Activated naive CD8-positive, alpha-beta T cell (primary cell): ENCODE data around the gene ARVCF.

Experiments used
- H3K27ac Mint-ChIP-seq: one replicate; pipeline ENCODE4 v1.8.0; 2021; ENCODE audit warnings: mixed read lengths
- H3K27me3 Mint-ChIP-seq: one replicate; pipeline ENCODE4 v1.8.0; 2021; ENCODE audit warnings: mixed read lengths
- H3K36me3 Mint-ChIP-seq: one replicate; pipeline ENCODE4 v1.8.0; 2021; ENCODE audit warnings: mixed read lengths
- H3K4me1 Mint-ChIP-seq: one replicate; pipeline ENCODE4 v1.8.0; 2021; ENCODE audit warnings: low read depth, mixed read lengths
- H3K4me3 Mint-ChIP-seq: one replicate; pipeline ENCODE4 v1.8.0; 2021; ENCODE audit warnings: mild to moderate bottlenecking, mixed read lengths
- H3K9me3 Mint-ChIP-seq: one replicate; pipeline ENCODE4 v1.8.0; 2021; ENCODE audit warnings: low read depth, mixed read lengths

ARVCF gene

GRCh38 chr22:19974935-19975706, 41.5 kb downstream of the ARVCF start:
- Mint-ChIP-seq H3K9me3 (no peaks in the 10 kb centered on the region), H3K4me1 (peaks cover 14% of the 10 kb centered on the region)

GRCh38 chr22:19974268-19974861, 42.3 kb downstream of the ARVCF start:
- Mint-ChIP-seq H3K4me1 (peaks cover 14% of the 10 kb centered on the region), H3K27ac (no peak overlapping the region), H3K36me3 (no peaks in the 10 kb centered on the region), H3K4me3 (no peak overlapping the region), H3K27me3 (no peaks in the 10 kb centered on the region), H3K9me3 (no peaks in the 10 kb centered on the region)

More at GRCh38 chr22:19974935-19975706, 41.5 kb downstream of the ARVCF start:
- Mint-ChIP-seq H3K4me3 (no peak overlapping the region), H3K36me3 (no peaks in the 10 kb centered on the region), H3K27me3 (no peaks in the 10 kb centered on the region), H3K27ac (no peak overlapping the region)

- Mint-ChIP-seq H3K27me3 (no peaks in the 10 kb centered on the region), H3K36me3 (no peaks in the 10 kb centered on the region), H3K27ac (no peak overlapping the region), H3K9me3 (no peaks in the 10 kb centered on the region), H3K4me3 (no peak overlapping the region), H3K4me1 (peaks cover 14% of the 10 kb centered on the region)
Observed at GRCh38 chr22:19973551-19974267, 42.9 kb downstream of the ARVCF start.

GRCh38 chr22:19972652-19973550, 43.7 kb downstream of the ARVCF start:
- Mint-ChIP-seq H3K27me3 (no peaks in the 10 kb centered on the region), H3K9me3 (no peaks in the 10 kb centered on the region), H3K27ac (no peak overlapping the region), H3K4me1 (peaks cover 14% of the 10 kb centered on the region), H3K36me3 (no peaks in the 10 kb centered on the region), H3K4me3 (no peak overlapping the region)

GRCh38 chr22:19972251-19972650, 44.4 kb downstream of the ARVCF start:
- no peaks in the 10 kb centered on the region for H3K27me3 Mint-ChIP-seq
- no peak overlapping the region for H3K4me3 Mint-ChIP-seq
- no peak overlapping the region for H3K27ac Mint-ChIP-seq
- H3K9me3 Mint-ChIP-seq, result no peaks in the 10 kb centered on the region
- no peaks in the 10 kb centered on the region for H3K36me3 Mint-ChIP-seq
- H3K4me1 Mint-ChIP-seq, result peaks cover 14% of the 10 kb centered on the region

- Mint-ChIP-seq H3K27ac (no peak overlapping the region), H3K4me3 (no peak overlapping the region), H3K27me3 (no peaks in the 10 kb centered on the region), H3K4me1 (peaks cover 14% of the 10 kb centered on the region), H3K9me3 (no peaks in the 10 kb centered on the region), H3K36me3 (no peaks in the 10 kb centered on the region)
Observed at GRCh38 chr22:19971276-19972124, 45.1 kb downstream of the ARVCF start.

- Mint-ChIP-seq H3K4me3 (no peak overlapping the region), H3K4me1 (peaks cover 14% of the 10 kb centered on the region)
Observed at GRCh38 chr22:19970479-19971275, 45.9 kb downstream of the ARVCF start.

GRCh38 chr22:19970031-19970478, 46.6 kb downstream of the ARVCF start:
- Mint-ChIP-seq H3K27me3 (no peaks in the 10 kb centered on the region), H3K27ac (no peak overlapping the region), H3K9me3 (no peaks in the 10 kb centered on the region), H3K4me3 (no peak overlapping the region), H3K4me1 (peaks cover 11% of the 10 kb centered on the region), H3K36me3 (no peaks in the 10 kb centered on the region)

More at GRCh38 chr22:19970479-19971275, 45.9 kb downstream of the ARVCF start:
- Mint-ChIP-seq H3K27ac (no peak overlapping the region), H3K9me3 (no peaks in the 10 kb centered on the region), H3K36me3 (no peaks in the 10 kb centered on the region), H3K27me3 (no peaks in the 10 kb centered on the region)

GRCh38 chr22:19969141-19969928, 47.3 kb downstream of the ARVCF start:
- no peaks in the 10 kb centered on the region for H3K27me3 Mint-ChIP-seq
- H3K4me3 Mint-ChIP-seq, result no peak overlapping the region
- no peaks in the 10 kb centered on the region for H3K9me3 Mint-ChIP-seq
- no peak overlapping the region for H3K27ac Mint-ChIP-seq
- H3K36me3 Mint-ChIP-seq, result no peaks in the 10 kb centered on the region
- peaks cover 9% of the 10 kb centered on the region for H3K4me1 Mint-ChIP-seq

GRCh38 chr22:19968450-19968891, 48.2 kb downstream of the ARVCF start:
- H3K4me1 Mint-ChIP-seq, result peaks cover 9% of the 10 kb centered on the region
- no peaks in the 10 kb centered on the region for H3K27me3 Mint-ChIP-seq
- no peak overlapping the region for H3K4me3 Mint-ChIP-seq
- no peaks in the 10 kb centered on the region for H3K36me3 Mint-ChIP-seq
- no peaks in the 10 kb centered on the region for H3K9me3 Mint-ChIP-seq
- H3K27ac Mint-ChIP-seq, result no peak overlapping the region

GRCh38 chr22:19967850-19968449, 48.7 kb downstream of the ARVCF start:
- H3K4me3 Mint-ChIP-seq, result no peak overlapping the region
- no peaks in the 10 kb centered on the region for H3K27me3 Mint-ChIP-seq
- no peaks in the 10 kb centered on the region for H3K36me3 Mint-ChIP-seq
- H3K27ac Mint-ChIP-seq, result no peak overlapping the region
- H3K4me1 Mint-ChIP-seq, result peaks cover 10% of the 10 kb centered on the region
- H3K9me3 Mint-ChIP-seq, result no peaks in the 10 kb centered on the region
